Inferior parietal cortex (tissue), 1 donor: Measurements from ENCODE around the gene MLLT1.

Source experiments
- DNase-seq: peaks from one replicate; pipeline ENCODE4 v3.0.0-alpha.2; 2016; ENCODE audit errors: extremely low spot score

Gene MLLT1

GRCh38 chr19:6258812-6259311 is 20.9 kb downstream of the MLLT1 start:
- DNase-seq, result no peak

GRCh38 chr19:6253954-6254733 is 25.6 kb downstream of the MLLT1 start:
- no peak for DNase-seq

GRCh38 chr19:6252066-6252465 is 27.7 kb downstream of the MLLT1 start:
- no peak for DNase-seq

GRCh38 chr19:6250909-6251308 is 28.9 kb downstream of the MLLT1 start:
- no peak for DNase-seq

- DNase-seq, result no peak
Observed at GRCh38 chr19:6250024-6250615, 29.7 kb downstream of the MLLT1 start.

- no peak for DNase-seq
Observed at GRCh38 chr19:6249296-6249695, 30.5 kb downstream of the MLLT1 start.

- DNase-seq, result no peak
Observed at GRCh38 chr19:6248844-6249243, 30.9 kb downstream of the MLLT1 start.

GRCh38 chr19:6248341-6248740 is 31.4 kb downstream of the MLLT1 start:
- no peak for DNase-seq

GRCh38 chr19:6247007-6247288 is 32.8 kb downstream of the MLLT1 start:
- DNase-seq, result no peak

- DNase-seq, result no peak
Observed at GRCh38 chr19:6246174-6247006, 33.4 kb downstream of the MLLT1 start.

- no peak for DNase-seq
Observed at GRCh38 chr19:6242677-6243076, 37.1 kb downstream of the MLLT1 start.

GRCh38 chr19:6241680-6242377 is 37.9 kb downstream of the MLLT1 start:
- DNase-seq, result peak; percentile 85

GRCh38 chr19:6241056-6241455 is 38.7 kb downstream of the MLLT1 start:
- no peak for DNase-seq

- DNase-seq, result no peak
Observed at GRCh38 chr19:6239871-6240676, 39.7 kb downstream of the MLLT1 start.

GRCh38 chr19:6239401-6239844 is 40.4 kb downstream of the MLLT1 start:
- DNase-seq, result no peak

- no peak for DNase-seq
Observed at GRCh38 chr19:6238643-6239281, 41.0 kb downstream of the MLLT1 start.

- no peak for DNase-seq
Observed at GRCh38 chr19:6238256-6238642, 41.5 kb downstream of the MLLT1 start.

GRCh38 chr19:6236310-6237291 is 43.2 kb downstream of the MLLT1 start:
- no peak for DNase-seq
